ENCODE measurements around the gene RPS6KA2.

Gene RPS6KA2

GRCh38 chr6:166422201-166422940 lies 204.7 kb downstream of the RPS6KA2 start:
- POLR2A ChIA-PET (ENCODE audit: low non-redundant PET), result no interaction called here

DNA sequence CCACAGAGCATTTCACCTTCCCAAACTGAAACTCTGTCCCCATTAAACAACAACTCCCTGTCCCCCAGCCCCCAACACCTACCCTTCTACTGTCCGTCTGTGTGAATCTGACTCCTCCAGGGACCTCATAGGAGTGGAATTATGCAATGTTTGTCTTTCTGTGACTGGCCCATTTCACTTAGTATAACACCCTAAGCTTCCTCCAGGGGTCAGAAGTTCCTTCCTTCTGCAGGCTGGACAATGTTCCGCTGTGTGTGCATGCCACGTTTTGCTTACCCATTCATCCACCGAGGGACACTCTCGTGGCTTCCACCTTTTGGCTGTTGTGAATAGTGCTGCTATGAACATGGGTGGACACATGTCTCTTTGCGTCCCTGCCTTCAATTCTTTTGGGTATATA lies 206.7 kb downstream of the RPS6KA2 start:
- CTCF ChIA-PET, result no interaction called here

More at GRCh38 chr6:166422201-166422940, 204.7 kb downstream of the RPS6KA2 start:
- no peak for DNase-seq (ENCODE audit: low spot score)
- H3K27ac ChIP-seq, result no peak overlapping the region
- no peak for TF ChIP-seq CTCF (conservative IDR thresholded peaks at IDR 0.05; ENCODE audit: low read depth)
- CTCF ChIA-PET, result no interaction called here

GRCh38 chr6:166419717-166420116 lies 207.3 kb downstream of the RPS6KA2 start:
- no peak overlapping the region for H3K27ac ChIP-seq
- POLR2A ChIA-PET (ENCODE audit: low non-redundant PET), result no interaction called here
- DNase-seq (ENCODE audit: low spot score), result no peak
- CTCF ChIA-PET, result no interaction called here
- no peak for TF ChIP-seq CTCF (conservative IDR thresholded peaks at IDR 0.05; ENCODE audit: low read depth)

More for the DNA sequence above, 206.7 kb downstream of the RPS6KA2 start:
- POLR2A ChIA-PET (ENCODE audit: low non-redundant PET), result no interaction called here
- no peak for DNase-seq (ENCODE audit: low spot score)
- H3K27ac ChIP-seq, result no peak overlapping the region
- TF ChIP-seq CTCF (conservative IDR thresholded peaks at IDR 0.05; ENCODE audit: low read depth), result no peak

DNA sequence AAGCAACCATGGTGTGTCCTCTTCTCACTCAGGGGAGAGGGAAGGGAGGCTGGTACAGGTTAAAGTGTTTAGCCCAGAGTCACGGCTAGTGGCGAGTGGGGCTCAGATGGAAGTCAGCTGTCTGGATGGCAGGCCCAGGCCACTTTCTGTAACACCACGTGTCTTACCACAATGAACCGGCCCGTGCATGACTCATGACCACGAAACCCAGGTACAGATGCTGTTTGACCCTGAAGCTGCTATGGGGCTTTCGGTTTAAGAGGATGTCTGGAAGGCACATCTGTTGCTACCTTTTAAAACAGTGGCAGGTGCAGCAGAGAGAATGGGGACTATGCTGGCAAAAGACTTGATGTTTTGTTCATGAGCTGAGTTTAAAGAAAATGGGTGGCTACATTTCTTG lies 207.8 kb downstream of the RPS6KA2 start:
- CTCF ChIA-PET, result no interaction called here
- peak; percentile 54 for DNase-seq (ENCODE audit: low spot score)
- POLR2A ChIA-PET (ENCODE audit: low non-redundant PET), result no interaction called here
- TF ChIP-seq CTCF (conservative IDR thresholded peaks at IDR 0.05; ENCODE audit: low read depth), result no peak
- H3K27ac ChIP-seq, result no peak overlapping the region

- no peak overlapping the region for H3K27ac ChIP-seq
- POLR2A ChIA-PET (ENCODE audit: low non-redundant PET), result no interaction called here
- CTCF ChIA-PET, result no interaction called here
- no peak for DNase-seq (ENCODE audit: low spot score)
- TF ChIP-seq CTCF (conservative IDR thresholded peaks at IDR 0.05; ENCODE audit: low read depth), result no peak
Measured at GRCh38 chr6:166418691-166419143, 208.3 kb downstream of the RPS6KA2 start.

DNA sequence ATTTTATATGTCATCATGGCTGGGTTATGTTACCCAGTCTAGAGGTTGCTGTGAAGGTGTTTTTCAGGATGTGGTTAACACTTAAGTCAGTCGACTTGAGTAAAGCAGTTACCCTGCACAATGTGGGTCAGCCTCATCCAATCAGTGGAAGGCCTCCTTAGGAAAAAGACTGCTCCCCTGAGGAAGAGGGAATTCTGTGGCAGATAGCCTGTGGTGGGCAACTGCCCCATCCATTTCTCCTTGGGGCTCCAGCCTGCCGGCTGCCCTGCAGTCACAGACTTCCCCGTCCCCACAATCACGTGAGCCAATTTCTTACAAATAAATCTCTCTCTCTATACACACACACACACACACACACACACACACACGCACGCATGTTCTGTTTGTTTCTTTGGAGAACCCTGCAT lies 209.8 kb downstream of the RPS6KA2 start:
- no peak for TF ChIP-seq CTCF (conservative IDR thresholded peaks at IDR 0.05; ENCODE audit: low read depth)
- ChIA-PET POLR2A (ENCODE audit: low non-redundant PET) (no interaction called here), CTCF (no interaction called here)
- H3K27ac ChIP-seq, result no peak overlapping the region
- DNase-seq (ENCODE audit: low spot score), result no peak

Data from RWPE1 (cell line).